HepG2 (cell line): ENCODE data around the gene KRTAP9-9. TPM values are rescaled to one million over a fixed set of nuclear protein-coding genes. Genes with fewer than 3 reads are reported as not detected.

Source experiments
- ATAC-seq: fragments of 200-7000 bp; cut with Tn5 transposase; 3 replicates; pipeline ENCODE4 v1.9.1; 2020; ENCODE audit warnings: mild to moderate bottlenecking, moderate library complexity
- BruUV-seq: library from RNA; stranded (reverse); fragments of 400-500 nt; replicated peaks from 2 replicates; lab custom pipeline; 2021; lab: Mats Ljungman, UMichigan
- CTCF ChIA-PET: fragments of 300-600 bp; formaldehyde crosslinking; extraction: SDS; loops from one replicate; lab custom pipeline; 2021; ENCODE audit warnings: low total read pairs, inconsistent platforms, low intra/inter-chr PET ratio; lab: Yijun Ruan, JAX
- POLR2A ChIA-PET: fragments of 350-600 bp; sonication (Branson Sonifier 250); formaldehyde crosslinking; loops from one replicate; lab custom pipeline; 2020; ENCODE audit warnings: antibody characterized with exemption, inconsistent platforms; lab: Yijun Ruan, JAX
- DNase-seq: peaks from one replicate; pipeline ENCODE4 v3.0.0-alpha.2; 2015; ENCODE audit warnings: low spot score
- FAIRE-seq: peaks from 3 replicates; lab custom pipeline; 2011; peaks lifted over from hg19 to GRCh38; lab: Jason Lieb, UNC
- H2AFZ ChIP-seq: one replicate; pipeline ENCODE4 v1.6.1; 2011; ENCODE audit warnings: low read length, inconsistent platforms
- H3K27ac ChIP-seq: fragments of 300-600 bp; 3 replicates; pipeline ENCODE4 v1.8.0; 2011; ENCODE audit warnings: mixed run types, mild to moderate bottlenecking, mixed read lengths, low read length, inconsistent platforms; ENCODE audit not compliant: insufficient read depth; ENCODE audit errors: extremely low read length
- H3K27me3 ChIP-seq, 2 experiments: fragments of 200-600 bp in 1 of 2; 2 replicates in 1 of 2; 3 replicates in 1 of 2; pipeline versions ENCODE4 v1.6.0 to v1.8.0; 2011; ENCODE audit warnings: low read length in 2 of 2, mild to moderate bottlenecking in 2 of 2, moderate library complexity in 2 of 2, inconsistent platforms in 1 of 2; ENCODE audit not compliant: insufficient read depth in 2 of 2, control insufficient read depth in 1 of 2
- H3K36me3 ChIP-seq, 2 experiments: fragments of 200-600 bp in 1 of 2; replicated peaks in 1 of 2; 2 replicates in 1 of 2; 3 replicates in 1 of 2; pipeline versions ENCODE4 v1.5.1 to v1.8.0; 2011; ENCODE audit warnings: low read length in 2 of 2, inconsistent platforms in 1 of 2; ENCODE audit not compliant: insufficient read depth in 2 of 2, control insufficient read depth in 1 of 2
- H3K4me1 ChIP-seq: 2 replicates; pipeline ENCODE4 v1.5.1; 2012; ENCODE audit warnings: low read length, inconsistent platforms; ENCODE audit not compliant: insufficient read depth
- H3K4me2 ChIP-seq: 2 replicates; pipeline ENCODE4 v1.6.0; 2011; ENCODE audit warnings: low read depth, low read length, inconsistent platforms
- H3K4me3 ChIP-seq, 3 experiments: fragments of 200-600 bp in 1 of 3; sonication (generic), shearing (Covaris generic) in 1 of 3; replicated peaks in 1 of 3; 2 replicates each; pipeline ENCODE4 v1.5.1; 2011 to 2016; ENCODE audit warnings: low read length in 3 of 3, inconsistent platforms in 2 of 3, low read depth in 2 of 3, mild to moderate bottlenecking in 2 of 3, control low read depth in 1 of 3, mixed read lengths in 1 of 3; ENCODE audit not compliant: insufficient read depth in 1 of 3
- H3K79me2 ChIP-seq: one replicate; pipeline ENCODE4 v1.6.1; 2011; ENCODE audit warnings: low read length, inconsistent platforms; ENCODE audit not compliant: insufficient read depth
- H3K9ac ChIP-seq: 2 replicates; pipeline ENCODE4 v1.6.0; 2011; ENCODE audit warnings: mild to moderate bottlenecking, low read depth, low read length, inconsistent platforms; ENCODE audit not compliant: insufficient read depth
- H3K9me3 ChIP-seq: 2 replicates; pipeline ENCODE4 v1.5.1; 2012; ENCODE audit warnings: mild to moderate bottlenecking, low read length
- H4K20me1 ChIP-seq: 2 replicates; pipeline ENCODE4 v1.6.0; 2011; ENCODE audit warnings: inconsistent platforms, mild to moderate bottlenecking, low read length, moderate library complexity; ENCODE audit not compliant: insufficient read depth
- HMGA1 ChIP-seq: sonication (generic); formaldehyde crosslinking; conservative IDR thresholded peaks from 2 replicates; pipeline ENCODE4 v1.4.0; 2020; ENCODE audit warnings: missing genetic modification reagents
- MTA3 ChIP-seq: sonication (generic); formaldehyde crosslinking; IDR thresholded peaks from 2 replicates; pipeline ENCODE4 v1.4.0; 2020; ENCODE audit warnings: missing genetic modification reagents
- MYC ChIP-seq: sonication (generic); formaldehyde crosslinking; IDR thresholded peaks from 2 replicates; pipeline ENCODE4 v1.9.0; 2021; ENCODE audit warnings: missing genetic modification reagents, borderline replicate concordance
- TBL1XR1 ChIP-seq: fragments of 150-350 bp; IDR thresholded peaks from 2 replicates; pipeline ENCODE4 v1.6.1; 2014; ENCODE audit warnings: borderline replicate concordance, low read length; ENCODE audit not compliant: partially characterized antibody
- XBP1 ChIP-seq: sonication (generic); formaldehyde crosslinking; IDR thresholded peaks from 2 replicates; pipeline ENCODE4 v1.5.0; 2020; ENCODE audit warnings: missing genetic modification reagents
- ZFX ChIP-seq: sonication (generic); formaldehyde crosslinking; IDR thresholded peaks from 2 replicates; pipeline ENCODE4 v1.4.0; 2020; ENCODE audit warnings: mild to moderate bottlenecking, low read depth, missing genetic modification reagents, moderate library complexity
- ZMYM2 ChIP-seq: sonication (generic); formaldehyde crosslinking; IDR thresholded peaks from 2 replicates; pipeline ENCODE4 v1.8.0; 2022; ENCODE audit warnings: mild to moderate bottlenecking, missing genetic modification reagents
- ZNF674 ChIP-seq: sonication (generic); formaldehyde crosslinking; IDR thresholded peaks from 2 replicates; pipeline ENCODE4 v1.5.0; 2020; ENCODE audit warnings: low read depth, mild to moderate bottlenecking, missing genetic modification reagents
- ZNF737 ChIP-seq: sonication (generic); formaldehyde crosslinking; IDR thresholded peaks from 2 replicates; pipeline ENCODE4 v1.5.0; 2020; ENCODE audit warnings: missing genetic modification reagents, mild to moderate bottlenecking, borderline replicate concordance
- WGBS: methylation state at CpG from one replicate; pipeline ENCODE4 v1.1.6; 2017; ENCODE audit warnings: low lambda C conversion rate; 5-methylcytosine and 5-hydroxymethylcytosine counted together
- in situ Hi-C: cut with HindIII; loops from 2 replicates; pipeline ENCODE4 v1.10.0; 2017; ENCODE audit warnings: low pct_unique_long_range_greater_than_20kb; ENCODE audit not compliant: extremely low pct_ligation_motif_present
- intact Hi-C: fragments of 100-400 bp; cut with micrococcal nuclease; formaldehyde crosslinking; loops from one replicate; pipeline ENCODE4 v1.10.0; 2022; ENCODE audit not compliant: unreplicated experiment
- polyA plus RNA-seq, 8 experiments: library from polyadenylated mRNA; depleted of rRNA in 3 of 8; stranded (reverse) in 7 of 8; unstranded in 1 of 8; fragments of >200 nt; fragmentation: Illumina TruSeq in 4 of 8; extraction: Trizol in 4 of 8; gene quantifications; 2 replicates each; pipeline versions ENCODE4 v1.2.1 to v1.2.3, GENCODE V29; 2011 to 2016; ENCODE audit warnings: low read depth in 4 of 8, missing spikeins in 1 of 8, mixed read lengths in 1 of 8; ENCODE audit not compliant: insufficient read depth in 1 of 8
- total RNA-seq, 5 experiments: library from RNA; depleted of rRNA; stranded (reverse); fragments of >200 nt; fragmentation: Illumina TruSeq; extraction: Trizol; gene quantifications; 2 replicates each; pipeline ENCODE4 v1.2.3, GENCODE V29; 2016; ENCODE audit warnings: low read depth in 1 of 5
- TF ChIP-seq, protein P1 (sequence below): sonication (generic); formaldehyde crosslinking; IDR thresholded peaks from 2 replicates; pipeline ENCODE4 v1.4.0; 2020; ENCODE audit warnings: low read depth, missing genetic modification reagents
- TF ChIP-seq, protein P2 (sequence below): sonication (generic); formaldehyde crosslinking; IDR thresholded peaks from 2 replicates; pipeline ENCODE4 v1.8.0; 2022; ENCODE audit warnings: mild to moderate bottlenecking, missing genetic modification reagents, moderate library complexity
- TF ChIP-seq, protein P3 (sequence below): conservative IDR thresholded peaks from 2 replicates; pipeline ENCODE4 v1.6.1; 2018; ENCODE audit warnings: missing genetic modification reagents
- TF ChIP-seq, protein P4 (sequence below): sonication (generic); formaldehyde crosslinking; IDR thresholded peaks from 2 replicates; pipeline ENCODE4 v1.4.0; 2020; ENCODE audit warnings: missing genetic modification reagents, borderline replicate concordance

KRTAP9-9 gene
- total and polyA plus RNA-seq, 2 of the 13 experiments (the other 11 are each of a cell fraction or from before 2014, with no cell fraction given) = not detected

DNA sequence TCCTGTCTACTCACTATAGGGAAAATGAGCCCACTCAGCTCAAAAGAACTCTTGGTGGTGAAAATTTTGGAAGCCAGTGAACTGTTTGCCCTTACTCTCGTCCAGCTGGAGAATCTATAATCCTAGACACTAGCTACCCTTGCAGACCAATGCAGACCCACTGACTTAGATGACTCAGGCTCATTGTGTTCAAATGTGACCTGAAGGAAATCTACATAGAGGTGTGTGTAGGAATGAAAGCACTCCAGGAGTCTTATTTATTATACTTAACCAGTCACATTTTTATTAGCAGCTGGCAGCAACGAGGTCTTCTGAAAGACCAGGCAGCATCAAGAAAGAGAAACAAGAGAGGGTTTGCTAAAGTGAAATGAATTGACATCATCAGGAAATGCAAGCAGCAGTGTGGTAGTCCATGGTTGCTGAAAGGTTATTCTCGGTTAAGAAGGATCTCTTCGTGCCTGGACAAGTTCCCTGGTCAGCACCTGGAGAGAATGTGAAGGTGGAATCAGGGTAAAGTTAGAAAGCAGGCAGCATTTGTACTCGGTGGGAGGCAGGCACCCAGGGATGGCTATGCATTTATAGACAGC lies 46.1 kb downstream of the KRTAP9-9 start:
- no peak overlapping the region for H3K27ac ChIP-seq
- no peak overlapping the region for H2AFZ ChIP-seq
- no peaks in the 10 kb centered on the region for H3K4me1 ChIP-seq
- no peaks in the 10 kb centered on the region for H3K36me3 ChIP-seq
- in situ Hi-C loops = no loop called here
- no peaks in the 10 kb centered on the region for H3K9me3 ChIP-seq
- H3K4me3 ChIP-seq = no peak overlapping the region
- no peak overlapping the region for H3K4me2 ChIP-seq
- FAIRE-seq = no peak
- DNase-seq = no peak
- no peak for ATAC-seq
- no TSS peak for BruUV-seq
- WGBS = under 1% methylated on average over 5 of the region's 5 CpGs
- H3K27me3 ChIP-seq = peaks cover 2 to 24% of the 10 kb centered on the region in 2 experiments; a peak in 3 of 5 replicates
- H4K20me1 ChIP-seq = no peaks in the 10 kb centered on the region
- intact Hi-C loops = no loop called here
- POLR2A ChIA-PET = no interaction called here
- CTCF ChIA-PET = no interaction called here
- H3K9ac ChIP-seq = no peak overlapping the region
- no peaks in the 10 kb centered on the region for H3K79me2 ChIP-seq
- TF ChIP-seq MYC (no peak), MTA3 (no peak), ZMYM2 (CRISPR knock-in tag) (no peak), TBL1XR1 (no peak), ZNF737 (CRISPR knock-in tag) (no peak), HMGA1 (CRISPR knock-in tag) (no peak), ZFX (CRISPR knock-in tag) (no peak), XBP1 (CRISPR knock-in tag) (no peak), ZNF674 (no peak)
- TF ChIP-seq, protein P1, sequence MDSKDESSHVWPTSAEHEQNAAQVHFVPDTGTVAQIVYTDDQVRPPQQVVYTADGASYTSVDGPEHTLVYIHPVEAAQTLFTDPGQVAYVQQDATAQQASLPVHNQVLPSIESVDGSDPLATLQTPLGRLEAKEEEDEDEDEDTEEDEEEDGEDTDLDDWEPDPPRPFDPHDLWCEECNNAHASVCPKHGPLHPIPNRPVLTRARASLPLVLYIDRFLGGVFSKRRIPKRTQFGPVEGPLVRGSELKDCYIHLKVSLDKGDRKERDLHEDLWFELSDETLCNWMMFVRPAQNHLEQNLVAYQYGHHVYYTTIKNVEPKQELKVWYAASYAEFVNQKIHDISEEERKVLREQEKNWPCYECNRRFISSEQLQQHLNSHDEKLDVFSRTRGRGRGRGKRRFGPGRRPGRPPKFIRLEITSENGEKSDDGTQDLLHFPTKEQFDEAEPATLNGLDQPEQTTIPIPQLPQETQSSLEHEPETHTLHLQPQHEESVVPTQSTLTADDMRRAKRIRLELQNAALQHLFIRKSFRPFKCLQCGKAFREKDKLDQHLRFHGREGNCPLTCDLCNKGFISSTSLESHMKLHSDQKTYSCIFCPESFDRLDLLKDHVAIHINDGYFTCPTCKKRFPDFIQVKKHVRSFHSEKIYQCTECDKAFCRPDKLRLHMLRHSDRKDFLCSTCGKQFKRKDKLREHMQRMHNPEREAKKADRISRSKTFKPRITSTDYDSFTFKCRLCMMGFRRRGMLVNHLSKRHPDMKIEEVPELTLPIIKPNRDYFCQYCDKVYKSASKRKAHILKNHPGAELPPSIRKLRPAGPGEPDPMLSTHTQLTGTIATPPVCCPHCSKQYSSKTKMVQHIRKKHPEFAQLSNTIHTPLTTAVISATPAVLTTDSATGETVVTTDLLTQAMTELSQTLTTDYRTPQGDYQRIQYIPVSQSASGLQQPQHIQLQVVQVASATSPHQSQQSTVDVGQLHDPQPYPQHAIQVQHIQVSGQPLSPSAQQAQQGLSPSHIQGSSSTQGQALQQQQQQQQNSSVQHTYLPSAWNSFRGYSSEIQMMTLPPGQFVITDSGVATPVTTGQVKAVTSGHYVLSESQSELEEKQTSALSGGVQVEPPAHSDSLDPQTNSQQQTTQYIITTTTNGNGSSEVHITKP (CRISPR knock-in tag) = no peak
- TF ChIP-seq, protein P2, sequence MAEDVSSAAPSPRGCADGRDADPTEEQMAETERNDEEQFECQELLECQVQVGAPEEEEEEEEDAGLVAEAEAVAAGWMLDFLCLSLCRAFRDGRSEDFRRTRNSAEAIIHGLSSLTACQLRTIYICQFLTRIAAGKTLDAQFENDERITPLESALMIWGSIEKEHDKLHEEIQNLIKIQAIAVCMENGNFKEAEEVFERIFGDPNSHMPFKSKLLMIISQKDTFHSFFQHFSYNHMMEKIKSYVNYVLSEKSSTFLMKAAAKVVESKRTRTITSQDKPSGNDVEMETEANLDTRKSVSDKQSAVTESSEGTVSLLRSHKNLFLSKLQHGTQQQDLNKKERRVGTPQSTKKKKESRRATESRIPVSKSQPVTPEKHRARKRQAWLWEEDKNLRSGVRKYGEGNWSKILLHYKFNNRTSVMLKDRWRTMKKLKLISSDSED (CRISPR knock-in tag) = no peak
- TF ChIP-seq, protein P3, sequence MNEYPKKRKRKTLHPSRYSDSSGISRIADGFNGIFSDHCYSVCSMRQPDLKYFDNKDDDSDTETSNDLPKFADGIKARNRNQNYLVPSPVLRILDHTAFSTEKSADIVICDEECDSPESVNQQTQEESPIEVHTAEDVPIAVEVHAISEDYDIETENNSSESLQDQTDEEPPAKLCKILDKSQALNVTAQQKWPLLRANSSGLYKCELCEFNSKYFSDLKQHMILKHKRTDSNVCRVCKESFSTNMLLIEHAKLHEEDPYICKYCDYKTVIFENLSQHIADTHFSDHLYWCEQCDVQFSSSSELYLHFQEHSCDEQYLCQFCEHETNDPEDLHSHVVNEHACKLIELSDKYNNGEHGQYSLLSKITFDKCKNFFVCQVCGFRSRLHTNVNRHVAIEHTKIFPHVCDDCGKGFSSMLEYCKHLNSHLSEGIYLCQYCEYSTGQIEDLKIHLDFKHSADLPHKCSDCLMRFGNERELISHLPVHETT (CRISPR knock-in tag) = no peak
- TF ChIP-seq, protein P4, sequence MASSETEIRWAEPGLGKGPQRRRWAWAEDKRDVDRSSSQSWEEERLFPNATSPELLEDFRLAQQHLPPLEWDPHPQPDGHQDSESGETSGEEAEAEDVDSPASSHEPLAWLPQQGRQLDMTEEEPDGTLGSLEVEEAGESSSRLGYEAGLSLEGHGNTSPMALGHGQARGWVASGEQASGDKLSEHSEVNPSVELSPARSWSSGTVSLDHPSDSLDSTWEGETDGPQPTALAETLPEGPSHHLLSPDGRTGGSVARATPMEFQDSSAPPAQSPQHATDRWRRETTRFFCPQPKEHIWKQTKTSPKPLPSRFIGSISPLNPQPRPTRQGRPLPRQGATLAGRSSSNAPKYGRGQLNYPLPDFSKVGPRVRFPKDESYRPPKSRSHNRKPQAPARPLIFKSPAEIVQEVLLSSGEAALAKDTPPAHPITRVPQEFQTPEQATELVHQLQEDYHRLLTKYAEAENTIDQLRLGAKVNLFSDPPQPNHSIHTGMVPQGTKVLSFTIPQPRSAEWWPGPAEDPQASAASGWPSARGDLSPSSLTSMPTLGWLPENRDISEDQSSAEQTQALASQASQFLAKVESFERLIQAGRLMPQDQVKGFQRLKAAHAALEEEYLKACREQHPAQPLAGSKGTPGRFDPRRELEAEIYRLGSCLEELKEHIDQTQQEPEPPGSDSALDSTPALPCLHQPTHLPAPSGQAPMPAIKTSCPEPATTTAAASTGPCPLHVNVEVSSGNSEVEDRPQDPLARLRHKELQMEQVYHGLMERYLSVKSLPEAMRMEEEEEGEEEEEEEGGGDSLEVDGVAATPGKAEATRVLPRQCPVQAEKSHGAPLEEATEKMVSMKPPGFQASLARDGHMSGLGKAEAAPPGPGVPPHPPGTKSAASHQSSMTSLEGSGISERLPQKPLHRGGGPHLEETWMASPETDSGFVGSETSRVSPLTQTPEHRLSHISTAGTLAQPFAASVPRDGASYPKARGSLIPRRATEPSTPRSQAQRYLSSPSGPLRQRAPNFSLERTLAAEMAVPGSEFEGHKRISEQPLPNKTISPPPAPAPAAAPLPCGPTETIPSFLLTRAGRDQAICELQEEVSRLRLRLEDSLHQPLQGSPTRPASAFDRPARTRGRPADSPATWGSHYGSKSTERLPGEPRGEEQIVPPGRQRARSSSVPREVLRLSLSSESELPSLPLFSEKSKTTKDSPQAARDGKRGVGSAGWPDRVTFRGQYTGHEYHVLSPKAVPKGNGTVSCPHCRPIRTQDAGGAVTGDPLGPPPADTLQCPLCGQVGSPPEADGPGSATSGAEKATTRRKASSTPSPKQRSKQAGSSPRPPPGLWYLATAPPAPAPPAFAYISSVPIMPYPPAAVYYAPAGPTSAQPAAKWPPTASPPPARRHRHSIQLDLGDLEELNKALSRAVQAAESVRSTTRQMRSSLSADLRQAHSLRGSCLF = no peak
